BJ (cell line): ENCODE data around the gene RAB40C. TPM values are rescaled to one million over a fixed set of nuclear protein-coding genes. Genes with fewer than 3 reads are reported as not detected.

Experiments
- CTCF ChIA-PET: fragments of 350-600 bp; formaldehyde crosslinking; extraction: SDS; loops from one replicate; lab custom pipeline; 2021; ENCODE audit warnings: antibody characterized with exemption, inconsistent platforms; lab: Yijun Ruan, JAX
- POLR2A ChIA-PET: fragments of 300-600 bp; sonication (Branson Sonifier 250); formaldehyde crosslinking; extraction: SDS; loops from one replicate; lab custom pipeline; 2021; ENCODE audit warnings: antibody characterized with exemption; lab: Charles Lee
- DNase-seq: peaks from one replicate; pipeline ENCODE4 v3.0.0-alpha.2; 2011; ENCODE audit warnings: low read depth
- H3K27me3 ChIP-seq: 2 replicates; pipeline ENCODE4 v1.6.0; 2011; ENCODE audit warnings: low read length; ENCODE audit not compliant: control insufficient read depth, insufficient read depth
- H3K36me3 ChIP-seq: 2 replicates; pipeline ENCODE4 v1.5.1; 2011; ENCODE audit warnings: low read length; ENCODE audit not compliant: control insufficient read depth, insufficient read depth
- H3K4me3 ChIP-seq: 2 replicates; pipeline ENCODE4 v1.5.1; 2011; ENCODE audit warnings: low read depth, mild to moderate bottlenecking, control low read depth, low read length
- polyA plus RNA-seq: library from polyadenylated mRNA; depleted of rRNA; stranded (reverse); fragments of >200 nt; gene quantifications from 2 replicates; pipeline ENCODE4 v1.2.3, GENCODE V29; 2011
- TF ChIP-seq, protein P1 (sequence below): IDR thresholded peaks from 2 replicates; pipeline ENCODE4 v1.5.1; 2011; ENCODE audit warnings: low read depth, mild to moderate bottlenecking, control low read depth, inconsistent platforms, low read length, moderate library complexity; ENCODE audit not compliant: insufficient read depth

The RAB40C gene
- polyA plus RNA-seq, 1 experiment: 7.6 TPM

DNA sequence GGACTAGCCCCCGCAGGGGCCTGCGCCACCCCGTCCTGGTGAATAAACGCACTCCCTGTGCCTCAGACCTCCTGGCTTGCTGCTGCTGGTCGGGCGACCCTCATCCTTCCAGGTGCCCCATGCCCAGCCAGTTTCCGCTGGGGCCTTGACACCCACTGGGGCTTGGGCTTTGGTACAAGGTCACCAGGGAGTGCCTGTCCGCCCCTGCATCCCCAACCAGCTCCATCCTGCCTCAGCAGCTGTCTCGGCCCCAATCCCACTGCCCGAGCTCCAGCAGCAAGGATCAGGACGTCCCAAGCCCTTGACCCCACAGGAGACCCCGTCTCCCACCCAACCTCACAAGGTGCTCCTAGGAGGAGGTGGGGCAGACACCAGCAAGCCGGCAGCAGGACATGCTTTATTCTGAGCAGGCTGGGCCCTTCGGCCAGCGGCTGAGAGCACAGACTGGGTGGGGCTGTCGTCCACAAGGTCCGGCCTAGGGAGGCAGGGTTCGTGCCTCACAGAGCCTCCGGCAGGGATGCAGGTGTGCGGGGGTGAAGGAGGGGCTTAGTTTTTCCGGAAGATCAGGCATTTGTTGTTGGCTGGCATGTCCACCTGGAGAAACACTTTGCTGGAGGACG is 44.3 kb downstream of the RAB40C start:
- TF ChIP-seq, protein P1, sequence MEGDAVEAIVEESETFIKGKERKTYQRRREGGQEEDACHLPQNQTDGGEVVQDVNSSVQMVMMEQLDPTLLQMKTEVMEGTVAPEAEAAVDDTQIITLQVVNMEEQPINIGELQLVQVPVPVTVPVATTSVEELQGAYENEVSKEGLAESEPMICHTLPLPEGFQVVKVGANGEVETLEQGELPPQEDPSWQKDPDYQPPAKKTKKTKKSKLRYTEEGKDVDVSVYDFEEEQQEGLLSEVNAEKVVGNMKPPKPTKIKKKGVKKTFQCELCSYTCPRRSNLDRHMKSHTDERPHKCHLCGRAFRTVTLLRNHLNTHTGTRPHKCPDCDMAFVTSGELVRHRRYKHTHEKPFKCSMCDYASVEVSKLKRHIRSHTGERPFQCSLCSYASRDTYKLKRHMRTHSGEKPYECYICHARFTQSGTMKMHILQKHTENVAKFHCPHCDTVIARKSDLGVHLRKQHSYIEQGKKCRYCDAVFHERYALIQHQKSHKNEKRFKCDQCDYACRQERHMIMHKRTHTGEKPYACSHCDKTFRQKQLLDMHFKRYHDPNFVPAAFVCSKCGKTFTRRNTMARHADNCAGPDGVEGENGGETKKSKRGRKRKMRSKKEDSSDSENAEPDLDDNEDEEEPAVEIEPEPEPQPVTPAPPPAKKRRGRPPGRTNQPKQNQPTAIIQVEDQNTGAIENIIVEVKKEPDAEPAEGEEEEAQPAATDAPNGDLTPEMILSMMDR: no peak
- Histone ChIP-seq H3K27me3 (no peaks in the 10 kb centered on the region), H3K36me3 (peaks cover 12% of the 10 kb centered on the region), H3K4me3 (no peak overlapping the region)
- ChIA-PET POLR2A (interaction anchor here (0.5 kb wide), 1 partner anchor 45 kb away, joined by 14 read pairs; no protein-coding TSS in a partner anchor), CTCF (interaction anchor here (1.2 kb wide), 1 partner anchor 14 kb away, joined by 4 read pairs; no protein-coding TSS in a partner anchor)
- no peak for DNase-seq

DNA sequence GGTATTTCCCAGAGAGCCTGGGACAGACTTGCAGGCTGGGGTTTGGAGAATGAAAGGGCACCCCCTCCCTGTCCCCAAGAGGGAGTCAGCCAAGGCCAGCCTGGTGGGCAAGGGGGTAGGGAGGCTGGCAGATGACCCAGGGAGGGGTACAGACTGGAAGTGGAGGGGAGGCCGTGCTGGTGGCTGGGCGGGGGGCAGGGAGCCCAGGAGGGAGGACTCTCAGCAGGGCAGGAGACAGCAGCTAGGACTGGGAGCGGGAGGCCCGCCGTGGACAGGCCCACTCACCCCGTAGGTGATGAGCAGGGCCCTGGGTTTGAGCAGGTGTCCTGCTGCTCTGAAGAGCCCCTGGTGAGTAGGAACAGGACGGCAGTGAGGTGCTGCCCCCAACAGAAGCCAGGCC is 45.1 kb downstream of the RAB40C start:
- CTCF ChIA-PET: no interaction called here
- DNase-seq: no peak
- H3K27me3 ChIP-seq: no peaks in the 10 kb centered on the region
- POLR2A ChIA-PET: no interaction called here
- peaks cover 12% of the 10 kb centered on the region for H3K36me3 ChIP-seq
- TF ChIP-seq, protein P1: no peak
- H3K4me3 ChIP-seq: peak overlapping the region; percentile 50

DNA sequence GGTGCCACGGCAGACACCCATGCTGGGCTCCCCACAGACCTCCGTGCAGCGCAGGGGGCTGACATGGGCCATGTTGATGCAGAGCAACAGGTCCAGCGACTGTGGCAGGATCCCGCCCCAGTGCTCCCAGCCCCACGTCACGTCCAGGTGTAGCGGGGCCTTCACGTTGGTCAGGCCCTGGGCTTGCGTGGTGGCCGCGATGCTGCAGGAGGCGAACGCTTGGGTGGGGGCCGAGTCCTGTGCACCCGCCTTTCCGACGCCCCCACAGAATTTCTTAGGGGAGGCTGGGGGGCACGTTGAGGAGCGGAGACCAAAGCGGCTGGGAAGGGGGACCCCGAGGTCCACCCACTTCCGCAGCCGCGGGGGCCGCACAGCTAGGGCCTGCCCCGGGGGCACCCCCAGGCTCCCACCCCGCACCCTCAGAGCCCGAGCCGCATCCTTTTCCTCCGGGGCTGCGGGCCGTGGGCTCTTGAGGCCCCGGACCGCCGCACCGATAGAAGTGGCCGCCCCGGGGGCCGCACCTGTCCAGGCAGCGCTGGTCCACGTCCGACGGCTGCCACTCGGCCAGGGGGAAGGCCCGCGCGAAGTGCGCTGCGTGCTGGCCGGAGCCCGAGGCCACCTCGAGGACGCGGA is 45.8 kb downstream of the RAB40C start:
- no peak for DNase-seq

DNA sequence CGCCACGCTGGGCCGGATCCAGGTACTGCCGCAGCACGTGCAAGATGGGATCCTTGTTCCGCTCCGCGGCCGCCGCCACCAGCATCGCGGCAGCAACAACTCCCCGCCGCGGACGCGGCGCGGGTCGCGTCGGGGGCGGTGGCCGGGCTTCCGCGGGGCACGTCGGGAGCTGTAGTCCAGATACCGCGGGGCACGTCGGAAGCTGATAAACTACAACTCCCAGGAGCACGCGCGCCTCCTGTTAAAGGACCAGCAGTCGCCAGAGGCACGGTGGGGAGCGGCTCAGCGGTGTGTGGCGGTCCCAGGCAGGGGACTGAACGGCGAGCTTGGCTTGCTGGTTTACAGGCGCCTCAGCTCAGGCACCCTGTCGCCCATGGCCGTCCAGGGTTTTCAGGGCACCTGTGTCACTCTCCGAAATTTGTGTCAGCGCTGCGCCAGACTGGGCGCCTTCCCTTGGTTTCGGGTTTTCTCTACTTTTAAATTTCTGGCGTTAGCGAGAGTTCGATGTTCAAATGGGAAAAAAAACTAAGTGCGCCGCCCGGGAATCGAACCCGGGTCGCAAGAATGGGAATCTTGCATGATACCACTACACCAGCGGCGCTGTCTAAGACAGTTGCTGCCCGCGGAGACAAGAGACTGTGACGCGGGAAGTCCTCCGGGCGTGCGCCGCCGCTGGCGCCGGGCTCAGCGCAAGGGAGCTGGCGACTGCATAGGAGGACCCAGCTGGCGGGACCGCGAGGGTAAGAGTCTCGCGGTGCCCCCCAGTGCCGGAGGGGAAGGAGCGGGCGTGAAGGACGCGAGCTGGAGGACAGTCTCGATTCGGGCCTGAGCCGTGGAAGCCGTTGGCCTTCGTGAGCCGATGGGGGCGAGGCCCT is 46.6 kb downstream of the RAB40C start, which contains the start of gene METTL26:
METTL26 (minus strand) TSS at position 100 of the 875 bp plus-strand sequence; CDS start at position 85, 15 bp downstream.
- ChIA-PET CTCF (interaction anchor here (1.3 kb wide), 1 partner anchor 48 kb away, joined by 5 read pairs; no protein-coding TSS in a partner anchor), POLR2A (no interaction called here)
- TF ChIP-seq, protein P1: no peak
- H3K27me3 ChIP-seq: no peaks in the 10 kb centered on the region
- peaks cover 12% of the 10 kb centered on the region for H3K36me3 ChIP-seq
- H3K4me3 ChIP-seq: peak within 1 kb of the TSS; percentile 50
- DNase-seq: peak; percentile 59

More for the DNA sequence above, 45.8 kb downstream of the RAB40C start:
- H3K36me3 ChIP-seq: peaks cover 12% of the 10 kb centered on the region
- POLR2A ChIA-PET: interaction anchor here (0.5 kb wide), 1 partner anchor 8 kb away, joined by 3 read pairs; no protein-coding TSS in a partner anchor
- TF ChIP-seq, protein P1: no peak
- CTCF ChIA-PET: interaction anchor here (1.3 kb wide), 1 partner anchor 47 kb away, joined by 5 read pairs; no protein-coding TSS in a partner anchor
- H3K4me3 ChIP-seq: peak overlapping the region; percentile 50
- H3K27me3 ChIP-seq: no peaks in the 10 kb centered on the region
